Measurements from ENCODE around the gene LAMB4. TPM values are rescaled to one million over a fixed set of nuclear protein-coding genes. Genes with fewer than 3 reads are reported as not detected.

Gene LAMB4
- total and polyA plus RNA-seq, 2 of the 8 experiments (the other 6 are each of a cell fraction or from before 2014, with no cell fraction given): not detected

GRCh38 chr7:108009873-108010272 is 120.3 kb downstream of the LAMB4 start (continued):
- TF ChIP-seq CHD7 (IDR thresholded peaks at IDR 0.05; ENCODE audit: insufficient replicate concordance, low read length): no peak
- no peak for TF ChIP-seq CEBPB (IDR thresholded peaks at IDR 0.05; ENCODE audit: low read depth, low read length)
- no peak for TF ChIP-seq CTCF (IDR thresholded peaks at IDR 0.05; ENCODE audit: control extremely low read depth in 1 of 3, insufficient read depth in 1 of 3, low read depth in 1 of 3, low read length in 3 of 3)
- TF ChIP-seq SP4 (IDR thresholded peaks at IDR 0.05; ENCODE audit: low read length): no peak
- TF ChIP-seq TAF1 (IDR thresholded peaks at IDR 0.05; ENCODE audit: low read depth, low read length): no peak
- TF ChIP-seq NRF1 (IDR thresholded peaks at IDR 0.05; ENCODE audit: low read depth, low read length): no peak
- no peak for TF ChIP-seq SP1 (IDR thresholded peaks at IDR 0.05; ENCODE audit: low read depth, low read length)
- no peak for TF ChIP-seq KDM5A (IDR thresholded peaks at IDR 0.05; ENCODE audit: low read length)
- no peak for TF ChIP-seq JUN (IDR thresholded peaks at IDR 0.05; ENCODE audit: low read depth, low read length)
- TF ChIP-seq GABPA (IDR thresholded peaks at IDR 0.05; ENCODE audit: borderline replicate concordance, insufficient read depth, low read length): no peak

Data from H1 (cell line).